NCI-H510A (cell line): ENCODE measurements around the gene USH1G.
A peak's percentile ranks its signal among the peaks of the same experiment; 100 is the strongest.
"Not testable (repeated sequence)": the region's sequence is repeated elsewhere in the genome, so short reads cannot be mapped to it uniquely, and the experiment has no call there.

Source experiments
- DNase-seq: peaks from one replicate; lab custom pipeline; 2025; lab: John Stamatoyannopoulos, UW

The USH1G gene

DNA sequence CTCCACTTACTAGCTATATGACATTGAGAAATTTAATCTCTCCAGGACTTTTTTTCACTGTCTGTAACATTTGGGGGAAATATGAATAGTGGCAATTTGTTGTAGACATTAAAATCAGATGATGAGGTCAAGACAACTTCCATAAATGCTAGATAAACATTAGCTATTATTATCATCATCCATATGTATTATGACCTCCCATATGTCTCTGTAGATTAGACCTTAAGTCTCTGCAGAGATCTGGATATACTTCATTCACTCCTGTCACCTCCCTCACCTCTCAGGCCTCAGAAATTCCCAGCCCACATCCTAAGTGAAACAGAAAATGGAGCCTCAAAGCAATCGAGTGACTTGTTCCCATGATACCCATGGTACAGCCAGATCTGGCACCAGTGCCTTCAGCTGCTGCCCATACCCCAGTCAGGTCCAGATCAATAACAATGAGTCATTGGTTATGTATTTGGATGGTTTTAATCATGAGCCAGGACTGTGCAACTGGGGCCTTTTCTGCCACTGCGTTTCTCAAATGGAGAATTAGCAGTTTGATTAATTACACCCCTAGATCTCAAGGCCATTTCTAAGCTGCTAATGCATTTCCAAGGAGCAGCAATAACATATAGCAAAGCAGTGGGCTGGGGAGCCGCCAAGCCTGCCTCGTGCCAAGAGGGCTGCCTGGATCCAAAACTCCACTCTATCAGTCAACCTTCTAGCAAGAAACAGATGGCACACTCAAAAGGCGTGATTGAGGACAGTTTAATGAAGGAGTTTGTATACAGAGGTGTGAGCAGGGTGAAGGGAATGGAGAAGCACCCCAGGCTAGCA is 47.7 kb downstream of the USH1G start:
- DNase-seq = no peak

DNA sequence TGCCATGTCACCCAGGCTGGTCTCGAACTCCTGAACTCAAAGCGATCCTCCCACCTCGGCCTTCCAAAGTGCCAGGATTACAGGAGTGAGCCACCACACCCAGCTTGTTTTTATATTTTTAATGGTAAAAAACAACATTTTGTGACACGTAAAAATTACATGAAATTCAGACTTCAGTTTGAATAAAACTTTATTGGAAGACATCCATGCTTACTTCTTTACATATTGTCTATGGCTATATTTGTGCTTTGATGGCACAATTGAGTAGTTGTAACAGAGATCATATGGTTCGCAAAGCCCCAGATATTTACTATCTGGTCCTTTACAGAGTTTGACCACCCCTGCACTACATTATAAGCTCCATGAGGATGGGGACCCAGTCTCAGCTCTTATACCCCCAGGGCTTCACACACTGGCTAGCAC is 48.4 kb downstream of the USH1G start:
- DNase-seq = no peak

DNA sequence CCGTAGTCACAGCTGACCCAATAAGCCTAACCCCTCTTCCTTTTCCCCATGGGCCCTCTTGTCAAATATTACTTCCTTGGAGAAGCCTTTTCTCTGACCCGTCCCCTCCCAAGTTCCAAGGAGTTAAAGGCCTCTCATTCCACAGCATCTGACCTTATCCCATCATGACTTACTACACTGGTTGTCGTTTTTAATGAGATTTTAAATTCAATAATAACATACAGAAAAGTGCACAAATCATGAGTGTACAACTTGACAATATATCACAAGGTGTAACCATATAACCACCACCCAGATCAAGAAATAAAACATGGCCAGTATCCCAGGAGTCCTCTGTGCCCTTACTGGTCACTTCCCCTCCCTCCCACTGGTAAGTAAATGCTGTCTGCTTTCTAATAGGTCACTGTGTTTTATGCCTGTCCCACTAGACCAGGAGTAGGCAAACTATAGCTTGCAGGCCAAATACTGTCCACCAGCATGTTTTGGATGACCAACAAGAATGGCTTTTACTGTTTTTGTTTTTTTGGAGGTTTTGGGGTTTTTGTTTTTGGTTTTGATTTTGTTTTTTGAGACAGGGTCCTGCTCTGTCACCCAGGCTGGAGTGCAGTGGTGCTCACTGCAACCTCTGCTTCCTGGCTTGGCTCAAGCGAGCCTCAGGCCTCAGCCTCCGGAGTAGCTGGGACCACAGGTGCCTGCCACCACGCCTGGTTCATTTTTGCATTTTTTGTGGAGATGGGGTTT is 49.0 kb downstream of the USH1G start:
- no peak for DNase-seq

GRCh38 chr17:74873037-74873873 is 49.8 kb downstream of the USH1G start:
- DNase-seq = peak; percentile 97

- no peak for DNase-seq
Observed at GRCh38 chr17:74872313-74873036, 50.6 kb downstream of the USH1G start, which contains the start of gene FDXR. Gene FDXR, minus strand, starts transcription at chr17:74872994. Its CDS starts 50 bp downstream, at chr17:74872944.

DNA sequence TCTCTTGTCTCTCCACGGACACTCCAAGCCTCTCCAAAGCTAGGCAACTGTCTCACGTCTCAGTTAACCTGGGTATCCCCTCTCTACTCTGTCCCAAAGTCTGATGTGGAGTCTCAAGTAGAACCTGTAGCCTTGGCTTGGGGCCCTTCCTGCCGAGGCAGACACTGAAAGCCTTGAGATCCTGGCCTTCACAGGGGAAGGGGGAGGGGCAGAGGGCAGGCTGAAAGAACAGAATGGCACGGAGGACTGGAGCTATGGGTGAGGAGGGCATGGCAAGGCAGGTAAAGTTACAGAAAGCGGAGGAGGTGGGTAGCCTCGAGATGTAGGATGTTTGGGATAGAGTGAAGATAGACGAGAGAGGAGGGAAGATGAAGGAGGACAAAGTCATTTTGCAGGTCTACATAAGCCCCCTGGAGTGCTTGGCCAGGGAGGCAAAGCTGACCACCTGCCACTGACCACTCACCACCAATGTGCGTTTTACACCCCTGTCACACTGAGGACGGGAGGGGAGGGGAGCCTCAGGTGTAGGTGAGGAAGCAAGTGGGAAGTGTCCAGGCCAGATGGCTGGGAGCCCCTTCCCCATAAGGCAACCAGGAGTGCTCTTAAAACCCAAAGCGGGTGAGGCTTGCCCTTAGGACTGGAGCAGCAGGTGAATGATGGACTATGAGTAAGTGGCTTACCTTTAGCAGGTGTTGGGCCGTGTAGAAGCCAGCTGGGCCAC is 51.5 kb downstream of the USH1G start:
- DNase-seq = no peak

GRCh38 chr17:74870512-74870911 is 52.5 kb downstream of the USH1G start:
- no peak for DNase-seq

- not testable (repeated sequence) for DNase-seq
Observed at GRCh38 chr17:74870028-74870427, 53.0 kb downstream of the USH1G start.

GRCh38 chr17:74868908-74869255 is 54.2 kb downstream of the USH1G start:
- no peak for DNase-seq

DNA sequence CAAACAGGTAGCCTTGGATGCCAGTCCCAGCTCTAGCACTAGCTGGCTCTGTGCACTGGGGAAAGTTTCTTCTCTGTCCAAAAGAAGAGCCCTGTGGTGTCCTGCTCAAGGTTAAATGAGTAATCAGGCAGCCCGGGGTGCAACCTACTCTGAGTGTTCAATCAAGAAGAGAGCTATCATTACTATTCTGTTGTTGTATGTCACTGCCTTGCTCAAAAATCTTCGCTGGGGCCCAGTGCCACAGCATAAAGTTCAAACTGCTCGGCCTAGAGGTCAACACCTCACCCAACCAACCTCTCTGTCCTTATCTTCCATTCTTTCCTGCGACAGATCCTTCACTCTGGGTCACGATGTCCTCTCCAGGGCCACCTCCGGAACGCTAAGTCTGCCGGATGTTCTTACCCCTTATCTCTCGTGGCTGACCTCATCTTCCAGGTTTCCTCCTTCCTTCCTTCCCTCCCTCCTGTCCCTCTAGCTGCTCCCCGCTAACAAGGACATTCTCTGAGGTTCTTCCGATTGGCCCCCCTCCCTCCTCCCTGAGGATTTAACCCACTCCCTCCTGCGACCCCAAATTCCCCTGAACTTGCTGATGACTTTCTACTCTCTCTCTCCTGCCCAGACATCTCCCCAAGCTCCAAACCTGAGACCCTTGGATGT is 54.7 kb downstream of the USH1G start:
- DNase-seq = no peak

DNA sequence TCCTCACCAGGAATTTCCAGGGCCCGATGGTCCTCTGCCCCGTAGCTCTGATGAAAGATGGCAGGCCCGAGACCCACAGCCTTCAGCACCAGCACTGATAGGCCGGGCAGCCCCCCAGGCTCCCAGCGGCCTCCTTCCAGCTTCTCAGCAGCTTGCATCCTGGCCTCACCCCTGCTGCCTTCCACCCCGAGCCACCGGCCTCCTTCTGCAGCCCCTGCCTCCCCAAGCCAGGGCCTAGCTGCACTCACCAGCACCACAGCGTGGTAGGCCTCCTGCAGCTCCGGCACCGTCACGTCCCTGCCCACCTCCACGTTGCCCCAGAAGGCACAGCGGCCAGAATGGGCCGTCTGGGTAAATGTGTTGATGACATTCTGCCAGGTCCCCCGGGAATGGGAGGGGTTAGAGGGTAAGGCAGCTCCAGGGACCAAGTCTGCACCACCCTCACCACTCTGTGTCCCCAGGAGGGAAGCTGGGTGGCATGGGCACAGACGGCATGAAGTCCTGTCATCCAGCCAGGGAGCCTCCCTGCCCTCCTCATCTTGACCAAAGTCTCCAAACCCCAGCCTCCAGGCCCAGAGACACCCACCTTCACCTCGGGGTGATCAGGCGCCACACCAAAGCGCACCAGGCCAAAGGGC is 56.7 kb downstream of the USH1G start:
- no peak for DNase-seq
